SJSA1 (cell line): ENCODE measurements around the gene CRAMP1. TPM values are rescaled to one million over a fixed set of nuclear protein-coding genes. Genes with fewer than 3 reads are reported as not detected.

ENCODE experiments used
- DNase-seq, 2 experiments: peaks; one replicate each; pipeline ENCODE4 v3.0.0-alpha.2; 2015 to 2020; ENCODE audit warnings: low spot score in 2 of 2, low read depth in 1 of 2
- H3K27ac ChIP-seq: fragments of 250-450 bp; sonication (Bioruptor Pico); 2 replicates; pipeline ENCODE4 v1.5.1; 2020; ENCODE audit warnings: mild to moderate bottlenecking, moderate library complexity
- H3K27me3 ChIP-seq: fragments of 250-450 bp; sonication (Bioruptor Pico); replicated peaks from 2 replicates; pipeline ENCODE4 v1.5.1; 2020; ENCODE audit warnings: mild to moderate bottlenecking, moderate library complexity
- H3K36me3 ChIP-seq: fragments of 250-450 bp; sonication (Bioruptor Pico); 2 replicates; pipeline ENCODE4 v1.5.1; 2020; ENCODE audit warnings: mild to moderate bottlenecking
- H3K4me1 ChIP-seq: fragments of 250-450 bp; sonication (Bioruptor Pico); replicated peaks from 2 replicates; pipeline ENCODE4 v1.6.1; 2021; ENCODE audit warnings: mild to moderate bottlenecking
- H3K4me3 ChIP-seq: fragments of 250-450 bp; sonication (Bioruptor Pico); 2 replicates; pipeline ENCODE4 v1.5.1; 2020; ENCODE audit warnings: mild to moderate bottlenecking
- H3K9me3 ChIP-seq: fragments of 250-450 bp; sonication (Bioruptor Pico); replicated peaks from 2 replicates; pipeline ENCODE4 v1.5.1; 2020; ENCODE audit warnings: mild to moderate bottlenecking
- total RNA-seq: library from RNA; depleted of rRNA; stranded (reverse); fragments of >200 nt; shearing (Covaris generic); gene quantifications from 2 replicates; pipeline ENCODE4 v1.2.3, GENCODE V29; 2014

CRAMP1 gene
- total RNA-seq, 1 experiment from 2014 or later, result 10.3 TPM

- H3K4me3 ChIP-seq, result peak overlapping the region; percentile 71; the same call in 1 of the 2 replicates
- no peaks in the 10 kb centered on the region for H3K9me3 ChIP-seq
- H3K27me3 ChIP-seq, result no peaks in the 10 kb centered on the region
- H3K27ac ChIP-seq, result peak overlapping the region; percentile 87; the same call in 1 of the 2 replicates
- peaks cover 77% of the 10 kb centered on the region for H3K4me1 ChIP-seq
- DNase-seq, result no peak
- peaks cover 78% of the 10 kb centered on the region for H3K36me3 ChIP-seq
Observed at GRCh38 chr16:1677339-1677738, 65.2 kb downstream of the CRAMP1 start.

DNA sequence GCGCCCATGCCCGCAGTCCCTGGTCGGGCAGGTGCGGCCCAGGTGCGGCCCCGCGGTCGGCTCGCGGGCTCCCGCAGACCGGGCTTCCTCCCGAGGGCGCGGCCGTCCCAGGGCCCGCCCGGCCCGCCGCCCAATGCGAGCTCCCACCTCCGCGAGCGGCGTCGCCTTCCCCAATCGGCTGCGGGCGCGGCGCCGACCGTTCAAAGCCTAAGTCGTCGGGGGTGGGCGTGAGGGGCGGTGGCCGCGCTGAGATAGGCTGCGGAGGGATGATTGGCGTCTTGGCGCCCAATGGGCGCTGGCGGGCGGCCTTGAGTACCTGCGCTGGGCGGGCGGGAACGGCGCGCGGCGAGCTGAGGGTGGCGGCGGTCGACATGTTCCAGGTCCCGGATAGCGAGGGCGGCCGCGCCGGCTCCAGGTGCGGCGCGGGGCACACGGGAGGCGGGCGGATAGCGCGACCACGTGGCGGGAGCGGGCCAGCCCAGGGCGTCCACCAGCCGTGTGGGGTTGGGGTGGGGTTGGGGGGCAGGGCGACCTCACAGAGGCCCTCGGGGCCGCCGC is 65.9 kb downstream of the CRAMP1 start, which contains the start of gene JPT2:
TSS of gene JPT2 (plus strand) at position 338 of the 558 bp plus-strand sequence. CDS start at position 372, 34 bp downstream.
- no peaks in the 10 kb centered on the region for H3K9me3 ChIP-seq
- peaks cover 77% of the 10 kb centered on the region for H3K4me1 ChIP-seq
- H3K4me3 ChIP-seq, result peak within 1 kb of the TSS; percentile 71
- peak; percentile 93 to 97 for DNase-seq
- peak within 1 kb of the TSS; percentile 87 for H3K27ac ChIP-seq
- H3K36me3 ChIP-seq, result peaks cover 79% of the 10 kb centered on the region
- H3K27me3 ChIP-seq, result no peaks in the 10 kb centered on the region

- H3K4me3 ChIP-seq, result peak overlapping the region; percentile 71
- H3K27ac ChIP-seq, result peak overlapping the region; percentile 87
- peaks cover 83% of the 10 kb centered on the region for H3K36me3 ChIP-seq
- no peaks in the 10 kb centered on the region for H3K27me3 ChIP-seq
- no peaks in the 10 kb centered on the region for H3K9me3 ChIP-seq
- H3K4me1 ChIP-seq, result peaks cover 74% of the 10 kb centered on the region
- DNase-seq, result peak; percentile 83 to 86
Observed at GRCh38 chr16:1678500-1679098, 66.4 kb downstream of the CRAMP1 start.

GRCh38 chr16:1680361-1680760 is 68.2 kb downstream of the CRAMP1 start:
- peaks cover 56% of the 10 kb centered on the region for H3K4me1 ChIP-seq
- no peak for DNase-seq
- H3K4me3 ChIP-seq, result peak overlapping the region; percentile 71
- H3K27ac ChIP-seq, result peak overlapping the region; percentile 19; the same call in 1 of the 2 replicates
- H3K27me3 ChIP-seq, result no peaks in the 10 kb centered on the region
- H3K36me3 ChIP-seq, result peaks cover 89% of the 10 kb centered on the region
- H3K9me3 ChIP-seq, result no peaks in the 10 kb centered on the region

GRCh38 chr16:1681032-1681431 is 68.9 kb downstream of the CRAMP1 start:
- Histone ChIP-seq H3K27me3 (no peaks in the 10 kb centered on the region), H3K4me1 (peaks cover 54% of the 10 kb centered on the region), H3K27ac (no peak overlapping the region), H3K9me3 (no peaks in the 10 kb centered on the region), H3K4me3 (no peak overlapping the region), H3K36me3 (peaks cover 89% of the 10 kb centered on the region)
- DNase-seq, result no peak

DNA sequence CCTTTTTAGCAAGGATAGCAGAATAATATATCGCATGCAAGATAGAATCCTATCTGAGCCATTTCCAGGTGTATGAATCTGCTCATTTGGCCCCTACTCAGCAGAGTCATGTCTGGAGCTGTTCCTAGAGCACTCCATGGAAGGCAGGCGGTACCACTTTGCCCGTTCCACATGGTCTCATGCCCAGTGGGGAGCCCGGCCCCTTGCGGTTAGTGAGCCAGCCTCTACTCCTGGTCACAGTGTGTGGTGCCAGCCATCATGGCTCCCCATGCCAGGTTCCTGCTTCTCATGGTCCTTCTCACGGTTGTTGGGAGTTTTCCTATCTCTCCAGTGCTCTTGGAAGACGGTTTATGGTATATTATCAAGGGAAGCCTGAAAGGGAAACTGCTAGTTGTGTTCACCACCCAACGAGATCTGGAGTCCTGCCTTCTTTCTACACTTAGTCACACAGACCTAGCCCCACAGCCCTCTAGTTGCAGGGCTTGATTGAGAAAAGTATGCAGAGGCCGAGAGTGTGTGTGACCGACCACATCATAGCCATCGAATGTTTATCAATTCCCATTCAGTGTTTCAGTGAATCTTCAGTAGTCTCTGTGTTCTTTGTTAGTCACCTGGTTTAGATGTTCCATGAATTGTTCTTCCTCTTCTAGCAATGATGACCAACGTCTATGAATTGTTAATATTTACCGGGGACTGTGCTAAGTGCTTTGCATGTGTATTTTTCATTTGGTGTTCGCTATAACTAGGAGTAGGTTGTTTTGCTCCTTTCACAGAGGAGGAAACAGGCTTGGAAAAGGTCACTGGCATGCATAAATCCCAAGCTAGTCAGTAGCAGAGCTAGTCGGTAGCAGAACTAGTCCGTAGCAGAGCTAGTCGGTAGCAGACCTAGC is 75.5 kb downstream of the CRAMP1 start:
- H3K4me3 ChIP-seq, result no peak overlapping the region
- H3K27ac ChIP-seq, result peak overlapping the region; percentile 82
- no peaks in the 10 kb centered on the region for H3K27me3 ChIP-seq
- no peaks in the 10 kb centered on the region for H3K9me3 ChIP-seq
- H3K4me1 ChIP-seq, result peaks cover 69% of the 10 kb centered on the region
- H3K36me3 ChIP-seq, result peaks cover 98% of the 10 kb centered on the region
- peak in 1 of 2 experiments; percentile 58 for DNase-seq

- peak overlapping the region; percentile 82 for H3K27ac ChIP-seq
- peak; percentile 66 to 88 for DNase-seq
Observed at GRCh38 chr16:1688807-1689560, 76.8 kb downstream of the CRAMP1 start.

GRCh38 chr16:1689853-1690252 is 77.7 kb downstream of the CRAMP1 start:
- DNase-seq, result no peak
- peak overlapping the region; percentile 82 for H3K27ac ChIP-seq
- no peak overlapping the region for H3K4me3 ChIP-seq
- H3K4me1 ChIP-seq, result peaks cover 71% of the 10 kb centered on the region
- no peaks in the 10 kb centered on the region for H3K9me3 ChIP-seq
- no peaks in the 10 kb centered on the region for H3K27me3 ChIP-seq
- H3K36me3 ChIP-seq, result peaks cover 98% of the 10 kb centered on the region

More at GRCh38 chr16:1688807-1689560, 76.8 kb downstream of the CRAMP1 start:
- H3K4me1 ChIP-seq, result peaks cover 71% of the 10 kb centered on the region
- no peaks in the 10 kb centered on the region for H3K9me3 ChIP-seq
- H3K36me3 ChIP-seq, result peaks cover 98% of the 10 kb centered on the region
- H3K4me3 ChIP-seq, result no peak overlapping the region
- no peaks in the 10 kb centered on the region for H3K27me3 ChIP-seq

- Histone ChIP-seq H3K27me3 (no peaks in the 10 kb centered on the region), H3K36me3 (peaks cover 98% of the 10 kb centered on the region), H3K4me3 (no peak overlapping the region), H3K4me1 (peaks cover 69% of the 10 kb centered on the region), H3K9me3 (no peaks in the 10 kb centered on the region), H3K27ac (peak overlapping the region; percentile 64)
- DNase-seq, result no peak
Observed at GRCh38 chr16:1690810-1691209, 78.7 kb downstream of the CRAMP1 start.

GRCh38 chr16:1691276-1691675 is 79.1 kb downstream of the CRAMP1 start:
- Histone ChIP-seq H3K4me3 (no peak overlapping the region), H3K9me3 (no peaks in the 10 kb centered on the region), H3K36me3 (peaks cover 98% of the 10 kb centered on the region), H3K4me1 (peaks cover 67% of the 10 kb centered on the region), H3K27me3 (no peaks in the 10 kb centered on the region), H3K27ac (peak overlapping the region; percentile 64)
- DNase-seq, result peak in 1 of 2 experiments; percentile 59

GRCh38 chr16:1691956-1692355 is 79.8 kb downstream of the CRAMP1 start:
- Histone ChIP-seq H3K27me3 (no peaks in the 10 kb centered on the region), H3K27ac (peak overlapping the region; percentile 64), H3K9me3 (no peaks in the 10 kb centered on the region; the same call in 1 of the 2 replicates), H3K4me1 (peaks cover 64% of the 10 kb centered on the region), H3K4me3 (no peak overlapping the region), H3K36me3 (peaks cover 98% of the 10 kb centered on the region)
- peak; percentile 70 to 91 for DNase-seq

GRCh38 chr16:1696863-1697262 is 84.7 kb downstream of the CRAMP1 start:
- peak in 1 of 2 experiments; percentile 34 for DNase-seq
- Histone ChIP-seq H3K27ac (no peak overlapping the region), H3K4me1 (peaks cover 15% of the 10 kb centered on the region), H3K4me3 (no peak overlapping the region), H3K9me3 (no peaks in the 10 kb centered on the region; the same call in 1 of the 2 replicates), H3K27me3 (no peaks in the 10 kb centered on the region), H3K36me3 (peaks cover 100% of the 10 kb centered on the region)

DNA sequence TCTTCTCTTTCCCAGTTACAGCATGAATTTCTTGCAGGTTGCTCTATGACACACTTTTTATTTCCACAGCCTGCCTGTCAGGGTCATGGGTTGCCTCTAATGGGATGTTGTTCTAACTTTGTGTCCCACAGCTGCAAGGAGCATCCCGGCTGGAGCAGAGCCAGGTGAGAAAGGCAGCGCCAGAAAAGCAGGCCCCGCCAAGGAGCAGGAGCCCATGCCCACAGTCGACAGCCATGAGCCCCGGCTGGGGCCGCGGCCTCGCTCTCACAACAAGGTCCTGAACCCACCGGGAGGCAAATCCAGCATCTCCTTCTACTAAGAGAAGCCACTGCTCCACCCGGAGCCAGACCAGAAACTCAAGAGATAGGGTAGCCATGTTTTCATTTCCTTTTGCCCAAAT is 86.5 kb downstream of the CRAMP1 start:
- H3K4me3 ChIP-seq, result no peak overlapping the region
- no peaks in the 10 kb centered on the region; the same call in 1 of the 2 replicates for H3K9me3 ChIP-seq
- no peak for DNase-seq
- H3K36me3 ChIP-seq, result peaks cover 100% of the 10 kb centered on the region
- H3K27me3 ChIP-seq, result no peaks in the 10 kb centered on the region
- no peak overlapping the region for H3K27ac ChIP-seq
- H3K4me1 ChIP-seq, result 0 out of 2 replicates have a peak, but pooled peaks cover 4% of the 10 kb centered on the region
